HG03060 (cell line): Measurements from ENCODE around the gene FAM107B.
"Not testable (repeated sequence)": the region's sequence is repeated elsewhere in the genome, so short reads cannot be mapped to it uniquely, and the experiment has no call there.

Source experiments
- ATAC-seq: cut with Tn5 transposase; IDR thresholded peaks from one replicate; pipeline ENCODE4 v1.9.1; 2021; ENCODE audit warnings: low read depth, moderate number of reproducible peaks; ENCODE audit not compliant: unreplicated experiment

Gene FAM107B

GRCh38 chr10:14604181-14605142 is 170.2 kb downstream of the FAM107B start:
- ATAC-seq, result no peak

- ATAC-seq, result no peak
Observed at GRCh38 chr10:14603534-14604102, 171.1 kb downstream of the FAM107B start.

- ATAC-seq, result no peak
Observed at GRCh38 chr10:14602807-14603533, 171.7 kb downstream of the FAM107B start.

- peak; percentile 44 for ATAC-seq
Observed at GRCh38 chr10:14601872-14602725, 172.6 kb downstream of the FAM107B start.

GRCh38 chr10:14601326-14601725 is 173.4 kb downstream of the FAM107B start:
- no peak for ATAC-seq

- ATAC-seq, result no peak
Observed at GRCh38 chr10:14600065-14600464, 174.6 kb downstream of the FAM107B start.

GRCh38 chr10:14598809-14599764 is 175.6 kb downstream of the FAM107B start:
- ATAC-seq, result no peak

- ATAC-seq, result no peak
Observed at GRCh38 chr10:14595526-14596182, 179.0 kb downstream of the FAM107B start.

- ATAC-seq, result no peak
Observed at GRCh38 chr10:14594878-14595525, 179.7 kb downstream of the FAM107B start.

- no peak for ATAC-seq
Observed at GRCh38 chr10:14593806-14594205, 180.9 kb downstream of the FAM107B start.

GRCh38 chr10:14592566-14592965 is 182.1 kb downstream of the FAM107B start:
- no peak for ATAC-seq

- ATAC-seq, result no peak
Observed at GRCh38 chr10:14592026-14592425, 182.7 kb downstream of the FAM107B start.

- not testable (repeated sequence) for ATAC-seq
Observed at GRCh38 chr10:14588938-14589294, 185.8 kb downstream of the FAM107B start.

GRCh38 chr10:14588084-14588937 is 186.4 kb downstream of the FAM107B start:
- ATAC-seq, result no peak

- no peak for ATAC-seq
Observed at GRCh38 chr10:14587540-14588083, 187.1 kb downstream of the FAM107B start.

GRCh38 chr10:14586901-14587300 is 187.8 kb downstream of the FAM107B start:
- ATAC-seq, result no peak
